WI38 (cell line): ENCODE results near the gene CSF2RB.

Experiments used
- H3K4me3 ChIP-seq: 2 replicates; pipeline ENCODE4 v1.5.1; 2011; ENCODE audit warnings: low read depth, mild to moderate bottlenecking, control low read depth, low read length
- TF ChIP-seq, protein P1 (sequence below): IDR thresholded peaks from 2 replicates; pipeline ENCODE4 v1.5.1; 2012; ENCODE audit warnings: low read depth, mild to moderate bottlenecking, control low read depth, low read length

Gene CSF2RB

DNA sequence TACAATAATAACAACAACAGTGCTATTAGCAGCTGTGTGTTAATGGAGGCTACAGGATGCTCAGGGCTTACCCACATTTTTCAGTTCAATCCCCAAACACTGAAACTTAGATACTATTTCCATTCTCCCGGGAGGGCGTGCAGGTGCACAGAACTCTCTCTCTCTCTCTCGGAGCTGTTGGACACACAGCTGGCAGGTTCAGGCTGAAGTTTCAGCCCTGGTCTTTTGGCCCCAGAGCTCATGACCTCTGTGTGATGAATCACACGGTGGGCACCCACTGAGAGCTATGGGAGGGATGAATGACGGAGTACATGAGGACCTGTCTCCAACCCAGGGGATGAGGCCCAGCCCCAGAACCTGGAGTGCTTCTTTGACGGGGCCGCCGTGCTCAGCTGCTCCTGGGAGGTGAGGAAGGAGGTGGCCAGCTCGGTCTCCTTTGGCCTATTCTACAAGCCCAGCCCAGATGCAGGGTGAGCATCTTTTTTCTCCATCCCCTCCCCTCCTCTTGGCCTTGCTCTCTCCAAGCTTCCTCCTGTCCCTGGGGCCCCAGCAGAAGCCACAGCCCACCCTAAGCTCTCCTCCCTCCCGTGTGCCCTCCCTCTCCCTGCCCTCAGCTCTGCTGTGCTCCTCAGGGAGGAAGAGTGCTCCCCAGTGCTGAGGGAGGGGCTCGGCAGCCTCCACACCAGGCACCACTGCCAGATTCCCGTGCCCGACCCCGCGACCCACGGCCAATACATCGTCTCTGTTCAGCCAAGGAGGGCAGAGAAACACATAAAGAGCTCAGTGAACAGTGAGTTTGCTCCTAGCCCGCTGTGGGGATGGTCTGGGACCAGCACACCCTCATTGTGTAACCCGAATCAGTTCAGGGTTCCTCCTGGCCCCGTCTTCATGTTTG lies 16.9 kb downstream of the CSF2RB start:
- TF ChIP-seq, protein P1, sequence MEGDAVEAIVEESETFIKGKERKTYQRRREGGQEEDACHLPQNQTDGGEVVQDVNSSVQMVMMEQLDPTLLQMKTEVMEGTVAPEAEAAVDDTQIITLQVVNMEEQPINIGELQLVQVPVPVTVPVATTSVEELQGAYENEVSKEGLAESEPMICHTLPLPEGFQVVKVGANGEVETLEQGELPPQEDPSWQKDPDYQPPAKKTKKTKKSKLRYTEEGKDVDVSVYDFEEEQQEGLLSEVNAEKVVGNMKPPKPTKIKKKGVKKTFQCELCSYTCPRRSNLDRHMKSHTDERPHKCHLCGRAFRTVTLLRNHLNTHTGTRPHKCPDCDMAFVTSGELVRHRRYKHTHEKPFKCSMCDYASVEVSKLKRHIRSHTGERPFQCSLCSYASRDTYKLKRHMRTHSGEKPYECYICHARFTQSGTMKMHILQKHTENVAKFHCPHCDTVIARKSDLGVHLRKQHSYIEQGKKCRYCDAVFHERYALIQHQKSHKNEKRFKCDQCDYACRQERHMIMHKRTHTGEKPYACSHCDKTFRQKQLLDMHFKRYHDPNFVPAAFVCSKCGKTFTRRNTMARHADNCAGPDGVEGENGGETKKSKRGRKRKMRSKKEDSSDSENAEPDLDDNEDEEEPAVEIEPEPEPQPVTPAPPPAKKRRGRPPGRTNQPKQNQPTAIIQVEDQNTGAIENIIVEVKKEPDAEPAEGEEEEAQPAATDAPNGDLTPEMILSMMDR, result no peak

DNA sequence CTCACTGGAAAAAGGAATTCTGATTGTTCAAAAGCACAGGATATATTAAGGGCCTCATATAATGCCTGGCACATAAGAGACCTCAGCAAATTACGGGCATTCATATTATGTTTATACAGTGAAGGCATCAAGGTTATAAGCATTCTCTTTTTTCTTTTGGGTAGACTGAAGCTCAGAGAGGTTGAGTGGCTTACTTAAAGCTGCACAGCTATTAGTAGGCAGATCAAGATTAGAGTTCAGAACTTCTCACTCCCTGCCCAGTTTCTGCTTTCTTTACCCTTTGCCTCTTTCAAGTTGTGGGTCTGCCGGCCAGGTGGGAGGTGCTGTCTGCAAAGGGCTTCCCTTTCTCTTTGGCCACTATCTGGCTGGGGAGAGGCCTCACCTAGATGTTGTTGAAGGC lies 18.0 kb downstream of the CSF2RB start:
- TF ChIP-seq, protein P1, result no peak
- no peak overlapping the region for H3K4me3 ChIP-seq

More for the DNA sequence above, 16.9 kb downstream of the CSF2RB start:
- H3K4me3 ChIP-seq, result no peak overlapping the region

DNA sequence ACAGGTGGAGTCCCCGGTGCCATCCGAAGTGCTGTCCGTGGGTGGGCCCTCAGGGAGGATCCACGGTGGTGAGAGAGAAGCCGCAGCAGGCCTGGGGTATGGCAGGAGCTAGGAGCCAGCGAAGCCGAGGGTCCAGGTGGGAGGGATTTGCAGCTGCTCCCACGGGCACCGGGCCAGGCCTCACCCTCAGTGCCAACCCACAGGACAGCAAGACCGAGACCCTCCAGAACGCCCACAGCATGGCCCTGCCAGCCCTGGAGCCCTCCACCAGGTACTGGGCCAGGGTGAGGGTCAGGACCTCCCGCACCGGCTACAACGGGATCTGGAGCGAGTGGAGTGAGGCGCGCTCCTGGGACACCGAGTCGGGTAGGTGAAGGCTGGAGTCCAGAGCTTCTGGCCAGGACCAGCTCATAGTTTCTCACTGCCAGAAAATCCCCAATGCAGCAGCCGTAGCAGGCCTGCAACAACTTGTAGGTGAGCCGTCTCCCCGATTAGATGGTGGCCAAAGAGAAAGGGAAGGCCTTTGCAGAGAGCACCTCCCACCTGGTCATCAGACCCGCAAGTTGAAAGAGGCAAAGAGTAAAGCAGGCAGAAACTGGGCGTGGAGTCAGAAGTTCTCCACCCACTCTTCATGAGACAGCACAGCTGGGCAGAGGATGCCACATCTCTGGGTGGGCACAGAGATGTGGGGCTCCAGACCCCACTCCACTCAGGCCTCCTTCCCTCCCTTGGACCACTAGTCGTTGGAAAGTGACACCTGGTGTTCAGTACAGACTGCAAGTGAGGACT lies 20.4 kb downstream of the CSF2RB start:
- no peak overlapping the region for H3K4me3 ChIP-seq
- TF ChIP-seq, protein P1, result no peak

DNA sequence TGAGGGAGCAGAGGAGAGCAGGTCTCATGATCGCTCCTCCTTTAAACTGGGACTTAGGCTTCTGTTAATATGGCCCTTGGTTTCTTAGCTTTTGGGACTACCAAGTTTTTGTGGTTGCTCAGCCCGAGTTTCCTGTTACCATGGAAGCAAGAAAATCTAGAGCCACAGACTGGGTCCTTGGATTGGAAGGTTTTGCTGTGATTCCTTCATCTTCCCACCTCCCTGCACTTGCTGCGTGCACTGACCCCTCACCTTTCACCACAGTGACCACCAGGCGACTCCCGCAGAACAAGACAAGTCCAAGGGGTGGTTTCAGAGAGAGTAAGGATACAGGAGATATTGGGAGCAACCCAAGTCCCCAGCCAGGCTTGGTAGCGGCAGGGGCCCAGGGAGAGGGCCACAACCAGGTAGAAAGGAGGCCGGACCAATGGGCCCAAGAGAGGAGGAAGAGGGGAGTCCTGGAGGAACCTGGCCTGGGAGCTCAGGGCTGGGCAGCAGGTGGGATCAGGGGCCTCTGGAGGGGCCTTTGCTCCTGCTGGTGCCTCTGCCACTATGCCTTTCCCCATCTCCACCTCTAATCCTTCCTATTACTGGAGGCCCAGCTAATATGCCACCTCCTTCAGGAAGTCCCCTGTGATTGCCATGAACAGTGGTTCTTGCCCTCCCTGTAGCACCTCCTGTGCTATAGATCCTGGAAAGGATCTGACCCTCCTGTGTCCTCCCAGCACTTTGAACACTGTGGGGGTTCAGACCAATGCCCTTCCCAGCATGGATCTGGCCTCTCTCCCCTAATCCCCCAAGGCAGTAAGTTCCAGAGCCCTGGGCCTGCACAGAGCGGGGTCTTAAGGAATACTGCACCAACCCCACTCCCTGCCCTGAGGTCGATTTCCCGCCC lies 21.2 kb downstream of the CSF2RB start:
- TF ChIP-seq, protein P1, result no peak

DNA sequence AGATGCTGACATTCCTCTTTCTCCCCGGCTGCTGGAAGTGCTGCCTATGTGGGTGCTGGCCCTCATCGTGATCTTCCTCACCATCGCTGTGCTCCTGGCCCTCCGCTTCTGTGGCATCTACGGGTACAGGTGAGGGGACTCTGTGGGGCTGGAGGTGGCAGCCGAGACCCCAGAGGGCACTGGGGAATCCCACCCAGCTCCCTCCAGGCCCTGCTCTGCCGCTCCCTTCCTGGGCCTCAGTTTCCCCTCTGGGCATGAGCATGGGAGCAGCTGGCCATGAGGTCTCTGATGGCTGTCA lies 21.8 kb downstream of the CSF2RB start:
- no peak overlapping the region for H3K4me3 ChIP-seq
- TF ChIP-seq, protein P1, result no peak

More for the DNA sequence above, 21.2 kb downstream of the CSF2RB start:
- no peak overlapping the region for H3K4me3 ChIP-seq

DNA sequence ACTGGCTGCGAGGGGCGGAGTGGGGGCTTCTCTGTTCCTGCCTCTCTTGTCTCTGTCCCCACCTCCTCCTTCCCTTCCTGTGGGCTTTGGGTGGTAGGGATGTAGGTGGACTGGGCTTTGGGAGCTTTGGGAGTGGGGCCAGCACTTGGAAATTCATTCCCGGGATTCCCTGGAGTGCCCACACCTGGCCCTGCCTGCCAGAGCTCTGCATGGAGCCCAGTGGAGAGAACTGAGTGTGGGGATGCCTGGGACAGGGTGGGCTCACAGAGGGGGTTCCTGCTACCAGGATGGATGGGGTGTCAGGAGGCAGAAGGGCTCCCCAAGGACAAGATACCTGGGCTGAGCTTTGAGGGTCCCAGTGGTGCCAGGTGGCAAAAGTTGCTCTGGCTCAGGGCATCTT lies 22.3 kb downstream of the CSF2RB start:
- TF ChIP-seq, protein P1, result no peak
- no peak overlapping the region for H3K4me3 ChIP-seq
